Measurements from ENCODE around the gene GLRA3.

The GLRA3 gene

GRCh38 chr4:174764105-174764729 is 64.8 kb downstream of the GLRA3 start:
- peak; percentile 18 for DNase-seq (ENCODE audit: extremely low read depth, low read depth)
- peak; percentile 63 for TF ChIP-seq CTCF (IDR thresholded peaks at IDR 0.05; ENCODE audit: low read depth, low read length)

- TF ChIP-seq CTCF (IDR thresholded peaks at IDR 0.05; ENCODE audit: low read depth, low read length): no peak
- no peak for DNase-seq (ENCODE audit: extremely low read depth, low read depth)
Measured at GRCh38 chr4:174763454-174764104, 65.5 kb downstream of the GLRA3 start.

GRCh38 chr4:174761451-174761850 is 67.6 kb downstream of the GLRA3 start:
- TF ChIP-seq CTCF (IDR thresholded peaks at IDR 0.05; ENCODE audit: low read depth, low read length): no peak
- no peak for DNase-seq (ENCODE audit: extremely low read depth, low read depth)

GRCh38 chr4:174757736-174758135 is 71.3 kb downstream of the GLRA3 start:
- DNase-seq (ENCODE audit: extremely low read depth, low read depth): no peak
- no peak for TF ChIP-seq CTCF (IDR thresholded peaks at IDR 0.05; ENCODE audit: low read depth, low read length)

GRCh38 chr4:174753021-174753420 is 76.0 kb downstream of the GLRA3 start:
- DNase-seq (ENCODE audit: extremely low read depth, low read depth): no peak
- no peak for TF ChIP-seq CTCF (IDR thresholded peaks at IDR 0.05; ENCODE audit: low read depth, low read length)

- TF ChIP-seq CTCF (IDR thresholded peaks at IDR 0.05; ENCODE audit: low read depth, low read length): no peak
- no peak for DNase-seq (ENCODE audit: extremely low read depth, low read depth)
Measured at GRCh38 chr4:174752026-174752425, 77.0 kb downstream of the GLRA3 start.

- no peak for TF ChIP-seq CTCF (IDR thresholded peaks at IDR 0.05; ENCODE audit: low read depth, low read length)
- DNase-seq (ENCODE audit: extremely low read depth, low read depth): no peak
Measured at GRCh38 chr4:174749091-174749490, 80.0 kb downstream of the GLRA3 start.
